ENCODE results near the gene SPOCK1. TPM values are rescaled to one million over a fixed set of nuclear protein-coding genes. Genes with fewer than 3 reads are reported as not detected.

Gene SPOCK1
- total RNA-seq, 1 experiment from 2014 or later = 0.27 TPM

- no peak for TF ChIP-seq SRF (IDR thresholded peaks at IDR 0.05; ENCODE audit: low read depth)
- TF ChIP-seq CBX3 (IDR thresholded peaks at IDR 0.05; ENCODE audit: low read depth) = no peak
- no peak for TF ChIP-seq ELF1 (IDR thresholded peaks at IDR 0.05; ENCODE audit: borderline replicate concordance, low read depth)
- TF ChIP-seq POLR2AphosphoS5 (IDR thresholded peaks at IDR 0.05; ENCODE audit: low read depth, low read length) = no peak
Measured at GRCh38 chr5:137504916-137505315, 5.8 kb upstream of the SPOCK1 start (continued).

GRCh38 chr5:137503456-137503855 lies 4.3 kb upstream of the SPOCK1 start:
- BruUV-seq (replicated peaks) = no TSS peak
- CTCF ChIA-PET = interaction anchor here (0.7 kb wide), 1 partner anchor 183 kb away, joined by 3 read pairs; no protein-coding TSS in a partner anchor

More at GRCh38 chr5:137503456-137503855, 4.3 kb upstream of the SPOCK1 start:
- POLR2A ChIA-PET = no interaction called here
- no peaks in the 10 kb centered on the region for H4K20me1 ChIP-seq (ENCODE audit: insufficient read depth)
- no peak overlapping the region for H3K27ac ChIP-seq (ENCODE audit: low read depth, low read length)
- RAD21 ChIA-PET (ENCODE audit: low non-redundant PET in 1 of 2, low total read pairs in 2 of 2, uncharacterized antibody in 2 of 2, unreplicated experiment in 2 of 2) = no interaction called here
- no peak overlapping the region for H3K4me3 ChIP-seq (replicated peaks in 1 of 2; ENCODE audit: low read depth in 1 of 2, low read length in 2 of 2)
- DNase-seq (ENCODE audit: low read depth, low spot score) (no peak), ATAC-seq (no peak)
- H3K4me2 ChIP-seq (ENCODE audit: low read length) = no peak overlapping the region
- H3K79me2 ChIP-seq (ENCODE audit: insufficient read depth, low read length) = no peaks in the 10 kb centered on the region
- H3K36me3 ChIP-seq (ENCODE audit: control insufficient read depth in 1 of 2, insufficient read depth in 2 of 2, low read length in 2 of 2) = no peaks in the 10 kb centered on the region
- no peaks in the 10 kb centered on the region for H3K4me1 ChIP-seq (ENCODE audit: control insufficient read depth in 1 of 2, insufficient read depth in 2 of 2, low read length in 2 of 2)
- TF ChIP-seq POLR2A (IDR thresholded peaks at IDR 0.05; ENCODE audit: borderline replicate concordance, extremely low read depth, insufficient read depth, insufficient read length) (no peak), SRF (IDR thresholded peaks at IDR 0.05; ENCODE audit: low read depth) (no peak), ELF1 (IDR thresholded peaks at IDR 0.05; ENCODE audit: borderline replicate concordance, low read depth) (no peak), CEBPB (IDR thresholded peaks at IDR 0.05; ENCODE audit: low read depth) (no peak), ZBTB33 (IDR thresholded peaks at IDR 0.05; ENCODE audit: extremely low read depth, insufficient replicate concordance, low read length) (no peak), REST (IDR thresholded peaks at IDR 0.05; ENCODE audit: low read depth) (no peak), TCF7L2 (IDR thresholded peaks at IDR 0.05; ENCODE audit: borderline replicate concordance, extremely low read depth, insufficient read depth, insufficient read length) (no peak), CBX3 (IDR thresholded peaks at IDR 0.05; ENCODE audit: low read depth) (no peak), EGR1 (IDR thresholded peaks at IDR 0.05; ENCODE audit: low read depth) (no peak), ZFX (IDR thresholded peaks at IDR 0.05) (no peak), SP1 (IDR thresholded peaks at IDR 0.05; ENCODE audit: low read depth) (no peak), POLR2AphosphoS5 (IDR thresholded peaks at IDR 0.05; ENCODE audit: low read depth, low read length) (no peak), EZH2 (IDR thresholded peaks at IDR 0.05) (no peak)
- TF ChIP-seq, protein P1, sequence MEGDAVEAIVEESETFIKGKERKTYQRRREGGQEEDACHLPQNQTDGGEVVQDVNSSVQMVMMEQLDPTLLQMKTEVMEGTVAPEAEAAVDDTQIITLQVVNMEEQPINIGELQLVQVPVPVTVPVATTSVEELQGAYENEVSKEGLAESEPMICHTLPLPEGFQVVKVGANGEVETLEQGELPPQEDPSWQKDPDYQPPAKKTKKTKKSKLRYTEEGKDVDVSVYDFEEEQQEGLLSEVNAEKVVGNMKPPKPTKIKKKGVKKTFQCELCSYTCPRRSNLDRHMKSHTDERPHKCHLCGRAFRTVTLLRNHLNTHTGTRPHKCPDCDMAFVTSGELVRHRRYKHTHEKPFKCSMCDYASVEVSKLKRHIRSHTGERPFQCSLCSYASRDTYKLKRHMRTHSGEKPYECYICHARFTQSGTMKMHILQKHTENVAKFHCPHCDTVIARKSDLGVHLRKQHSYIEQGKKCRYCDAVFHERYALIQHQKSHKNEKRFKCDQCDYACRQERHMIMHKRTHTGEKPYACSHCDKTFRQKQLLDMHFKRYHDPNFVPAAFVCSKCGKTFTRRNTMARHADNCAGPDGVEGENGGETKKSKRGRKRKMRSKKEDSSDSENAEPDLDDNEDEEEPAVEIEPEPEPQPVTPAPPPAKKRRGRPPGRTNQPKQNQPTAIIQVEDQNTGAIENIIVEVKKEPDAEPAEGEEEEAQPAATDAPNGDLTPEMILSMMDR (IDR thresholded peaks at IDR 0.05 in 2 of 3, conservative IDR thresholded peaks at IDR 0.05 in 1 of 3; ENCODE audit: borderline replicate concordance in 1 of 3, insufficient read depth in 1 of 3, low read depth in 2 of 3, low read length in 2 of 3) = no peak
- TF ChIP-seq, protein P2, sequence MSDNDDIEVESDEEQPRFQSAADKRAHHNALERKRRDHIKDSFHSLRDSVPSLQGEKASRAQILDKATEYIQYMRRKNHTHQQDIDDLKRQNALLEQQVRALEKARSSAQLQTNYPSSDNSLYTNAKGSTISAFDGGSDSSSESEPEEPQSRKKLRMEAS (IDR thresholded peaks at IDR 0.05) = no peak
- TF ChIP-seq, protein P3, sequence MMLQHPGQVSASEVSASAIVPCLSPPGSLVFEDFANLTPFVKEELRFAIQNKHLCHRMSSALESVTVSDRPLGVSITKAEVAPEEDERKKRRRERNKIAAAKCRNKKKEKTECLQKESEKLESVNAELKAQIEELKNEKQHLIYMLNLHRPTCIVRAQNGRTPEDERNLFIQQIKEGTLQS (IDR thresholded peaks at IDR 0.05) = no peak
- no peaks in the 10 kb centered on the region for H3K9me3 ChIP-seq (ENCODE audit: control insufficient read depth in 1 of 2, insufficient read depth in 1 of 2, low read depth in 1 of 2, low read length in 2 of 2)
- H3K27me3 ChIP-seq (ENCODE audit: insufficient read depth, low read length) = peaks cover 37% of the 10 kb centered on the region
- no peak overlapping the region for H2AFZ ChIP-seq (ENCODE audit: low read depth, low read length, poor library complexity, severe bottlenecking)
- no peaks in the 10 kb centered on the region for H3K9me2 ChIP-seq (ENCODE audit: insufficient read depth)
- intact Hi-C loops (cut with micrococcal nuclease) = no loop called here
- H3K9ac ChIP-seq (ENCODE audit: low read length) = no peak overlapping the region

Data from HCT116 (cell line).